Neural crest cell (in vitro differentiated cells): Measurements from ENCODE around the gene CRYAA. TPM values are rescaled to one million over a fixed set of nuclear protein-coding genes. Genes with fewer than 3 reads are reported as not detected.

Experiments
- DNase-seq: peaks from one replicate; pipeline ENCODE4 v3.0.0; 2021; ENCODE audit warnings: low read depth, mixed read lengths, low spot score
- H3K27ac Mint-ChIP-seq: one replicate; pipeline ENCODE4 v1.8.0; 2021; ENCODE audit warnings: mild to moderate bottlenecking, mixed read lengths; ENCODE audit not compliant: unreplicated experiment
- H3K27me3 Mint-ChIP-seq: 2 replicates; pipeline ENCODE4 v1.8.0; 2021; ENCODE audit warnings: low read depth, mild to moderate bottlenecking, mixed read lengths
- H3K36me3 Mint-ChIP-seq: 2 replicates; pipeline ENCODE4 v1.8.0; 2021; ENCODE audit warnings: low read depth, mild to moderate bottlenecking, mixed read lengths
- H3K4me1 Mint-ChIP-seq: 2 replicates; pipeline ENCODE4 v1.8.0; 2021; ENCODE audit warnings: mixed read lengths
- H3K4me3 Mint-ChIP-seq: one replicate; pipeline ENCODE4 v1.8.0; 2021; ENCODE audit warnings: mild to moderate bottlenecking, mixed read lengths
- H3K9me3 Mint-ChIP-seq: 2 replicates; pipeline ENCODE4 v1.8.0; 2021; ENCODE audit warnings: mixed read lengths
- CTCF ChIP-seq: fragments of 200-600 bp; sonication (generic); conservative IDR thresholded peaks from 2 replicates; pipeline ENCODE4 v1.5.0; 2021; ENCODE audit warnings: antibody characterized with exemption, mild to moderate bottlenecking
- total RNA-seq: library from RNA; stranded (reverse); gene quantifications from 2 replicates; pipeline ENCODE4 v1.2.1, GENCODE V29; 2021

The CRYAA gene
- total RNA-seq, 1 donor from 2014 or later, result not detected

- Mint-ChIP-seq H3K27me3 (peaks cover 13% of the 10 kb centered on the region), H3K36me3 (no peaks in the 10 kb centered on the region), H3K4me1 (peaks cover 17% of the 10 kb centered on the region), H3K4me3 (no peak overlapping the region), H3K9me3 (no peaks in the 10 kb centered on the region), H3K27ac (no peak overlapping the region)
- DNase-seq, result no peak
- no peak for TF ChIP-seq CTCF
Measured at GRCh38 chr21:43190951-43191350, 22.1 kb downstream of the CRYAA start.

GRCh38 chr21:43191521-43191920 lies 22.7 kb downstream of the CRYAA start:
- Mint-ChIP-seq H3K36me3 (no peaks in the 10 kb centered on the region), H3K27ac (no peak overlapping the region), H3K4me1 (peaks cover 23% of the 10 kb centered on the region), H3K9me3 (no peaks in the 10 kb centered on the region), H3K4me3 (no peak overlapping the region), H3K27me3 (peaks cover 13% of the 10 kb centered on the region)
- DNase-seq, result no peak
- TF ChIP-seq CTCF, result no peak

- Mint-ChIP-seq H3K4me3 (no peak overlapping the region), H3K9me3 (no peaks in the 10 kb centered on the region), H3K4me1 (peaks cover 27% of the 10 kb centered on the region), H3K27ac (no peak overlapping the region), H3K27me3 (peaks cover 13% of the 10 kb centered on the region), H3K36me3 (no peaks in the 10 kb centered on the region)
- TF ChIP-seq CTCF, result no peak
- no peak for DNase-seq
Measured at GRCh38 chr21:43191971-43192370, 23.2 kb downstream of the CRYAA start.

GRCh38 chr21:43192501-43193081 lies 23.8 kb downstream of the CRYAA start:
- no peak for TF ChIP-seq CTCF
- Mint-ChIP-seq H3K27me3 (peaks cover 15% of the 10 kb centered on the region), H3K9me3 (peaks cover 2% of the 10 kb centered on the region), H3K27ac (no peak overlapping the region), H3K4me3 (no peak overlapping the region), H3K4me1 (peaks cover 33% of the 10 kb centered on the region), H3K36me3 (peaks cover 3% of the 10 kb centered on the region)
- no peak for DNase-seq

- Mint-ChIP-seq H3K4me1 (peaks cover 34% of the 10 kb centered on the region), H3K4me3 (no peak overlapping the region), H3K27ac (no peak overlapping the region), H3K27me3 (peaks cover 15% of the 10 kb centered on the region), H3K9me3 (peaks cover 3% of the 10 kb centered on the region), H3K36me3 (peaks cover 3% of the 10 kb centered on the region)
- no peak for DNase-seq
- TF ChIP-seq CTCF, result no peak
Measured at GRCh38 chr21:43193088-43193650, 24.4 kb downstream of the CRYAA start.
